OCI-LY7 (cell line): ENCODE data around the gene GSKIP. TPM values are rescaled to one million over a fixed set of nuclear protein-coding genes. Genes with fewer than 3 reads are reported as not detected.

Source experiments
- BruUV-seq: library from RNA; stranded (reverse); fragments of 400-500 nt; replicated peaks from 2 replicates; lab custom pipeline; 2021; lab: Mats Ljungman, UMichigan
- CTCF ChIA-PET: fragments of 300-600 bp; sonication (Branson Sonifier 250); formaldehyde crosslinking; loops from one replicate; lab custom pipeline; 2022; ENCODE audit warnings: antibody characterized with exemption; ENCODE audit not compliant: unreplicated experiment; lab: Charles Lee
- POLR2A ChIA-PET: fragments of 300-600 bp; sonication (Branson Sonifier 250); formaldehyde crosslinking; loops from one replicate; lab custom pipeline; 2022; ENCODE audit warnings: antibody characterized with exemption; lab: Charles Lee
- DNase-seq: peaks from one replicate; pipeline ENCODE4 v3.0.0-alpha.2; 2015; ENCODE audit warnings: low spot score
- H2AFZ ChIP-seq: fragments of 200-600 bp; sonication (generic), shearing (Covaris generic); 2 replicates; pipeline ENCODE4 v1.6.1; 2014; ENCODE audit warnings: mild to moderate bottlenecking, antibody characterized with exemption, low read length, moderate library complexity
- H3K27ac ChIP-seq: fragments of 200-600 bp; sonication (generic); 2 replicates; pipeline ENCODE4 v1.5.1; 2014; ENCODE audit warnings: mixed run types, low read depth, mild to moderate bottlenecking, moderate library complexity, low read length, inconsistent platforms; ENCODE audit not compliant: poor library complexity, severe bottlenecking
- H3K36me3 ChIP-seq: fragments of 200-600 bp; sonication (generic); 2 replicates; pipeline ENCODE4 v1.6.1; 2014; ENCODE audit warnings: mild to moderate bottlenecking, antibody characterized with exemption, low read length, moderate library complexity, mixed read lengths; ENCODE audit not compliant: insufficient read depth
- H3K4me1 ChIP-seq: fragments of 200-600 bp; sonication (generic); 2 replicates; pipeline ENCODE4 v1.5.1; 2014; ENCODE audit warnings: mild to moderate bottlenecking, low read length; ENCODE audit not compliant: insufficient read depth, poor library complexity, severe bottlenecking
- H3K4me2 ChIP-seq: fragments of 200-600 bp; sonication (generic); 2 replicates; pipeline ENCODE4 v1.6.1; 2014; ENCODE audit warnings: mild to moderate bottlenecking, low read length
- H3K4me3 ChIP-seq: fragments of 200-600 bp; sonication (generic); 2 replicates; pipeline ENCODE4 v1.5.1; 2014; ENCODE audit warnings: mild to moderate bottlenecking, low read depth, low read length; ENCODE audit not compliant: poor library complexity, severe bottlenecking
- H3K79me2 ChIP-seq: fragments of 200-600 bp; sonication (generic); 2 replicates; pipeline ENCODE4 v1.6.1; 2016; ENCODE audit warnings: low read depth, mild to moderate bottlenecking, low read length, moderate library complexity, mixed read lengths; ENCODE audit not compliant: insufficient read depth
- H3K9me2 ChIP-seq: fragments of 200-600 bp; sonication (generic); 2 replicates; pipeline ENCODE4 v1.6.1; 2016; ENCODE audit warnings: mild to moderate bottlenecking, low read length, mixed read lengths; ENCODE audit not compliant: insufficient read depth
- H3K9me3 ChIP-seq: fragments of 200-600 bp; sonication (generic); 2 replicates; pipeline ENCODE4 v1.6.1; 2014; ENCODE audit warnings: mild to moderate bottlenecking, mixed run types, low read length, mixed read lengths
- H4K20me1 ChIP-seq: fragments of 200-600 bp; sonication (generic); 2 replicates; pipeline ENCODE4 v1.6.1; 2014; ENCODE audit warnings: mild to moderate bottlenecking, antibody characterized with exemption, low read length, moderate library complexity, mixed read lengths; ENCODE audit not compliant: insufficient read depth
- CTCF ChIP-seq: fragments of 200-600 bp; sonication (generic); conservative IDR thresholded peaks from 2 replicates; pipeline ENCODE4 v1.5.1; 2014; ENCODE audit warnings: mild to moderate bottlenecking, antibody characterized with exemption, low read length, moderate library complexity, mixed read lengths
- EZH2phosphoT487 ChIP-seq: fragments of 200-600 bp; sonication (generic); IDR thresholded peaks from 2 replicates; pipeline ENCODE4 v1.6.1; 2018; ENCODE audit warnings: low read depth, borderline replicate concordance, mild to moderate bottlenecking, mixed run types, antibody characterized with exemption, low read length, moderate library complexity, mixed read lengths
- intact Hi-C: fragments of 100-400 bp; cut with micrococcal nuclease; formaldehyde crosslinking; loops from one replicate; pipeline ENCODE4 v1.10.0; 2022; ENCODE audit not compliant: unreplicated experiment
- total RNA-seq, 2 experiments: library from RNA; depleted of rRNA in 1 of 2; stranded (reverse); fragments of >200 nt in 1 of 2; shearing (Covaris generic) in 1 of 2; gene quantifications; 2 replicates each; pipeline ENCODE4 v1.2.3, GENCODE V29; 2014 to 2022

Gene GSKIP
- total RNA-seq, 2 experiments from 2014 or later, result 7.7 to 12.6 TPM

GRCh38 chr14:96403409-96403808 lies 40.1 kb downstream of the GSKIP start:
- DNase-seq, result no peak
- Histone ChIP-seq H3K27ac (no peak overlapping the region), H2AFZ (no peak overlapping the region), H3K4me3 (no peak overlapping the region), H3K4me1 (no peaks in the 10 kb centered on the region), H3K36me3 (no peaks in the 10 kb centered on the region), H3K4me2 (no peak overlapping the region), H4K20me1 (no peaks in the 10 kb centered on the region), H3K9me2 (no peaks in the 10 kb centered on the region), H3K9me3 (no peaks in the 10 kb centered on the region), H3K79me2 (no peaks in the 10 kb centered on the region)
- ChIA-PET POLR2A (interaction anchor here (0.9 kb wide), 1 partner anchor 111 kb away, joined by 4 read pairs; no protein-coding TSS in a partner anchor), CTCF (no interaction called here)
- intact Hi-C loops, result no loop called here
- BruUV-seq, result no TSS peak
- TF ChIP-seq EZH2phosphoT487, result no peak
- TF ChIP-seq CTCF, result no peak

GRCh38 chr14:96405677-96406076 lies 42.4 kb downstream of the GSKIP start:
- BruUV-seq, result no TSS peak
- ChIA-PET CTCF (no interaction called here), POLR2A (no interaction called here)

More at GRCh38 chr14:96405677-96406076, 42.4 kb downstream of the GSKIP start:
- Histone ChIP-seq H4K20me1 (no peaks in the 10 kb centered on the region), H3K27ac (no peak overlapping the region), H3K36me3 (no peaks in the 10 kb centered on the region), H3K4me1 (no peaks in the 10 kb centered on the region), H3K4me2 (no peak overlapping the region), H2AFZ (no peak overlapping the region), H3K9me2 (no peaks in the 10 kb centered on the region), H3K9me3 (no peaks in the 10 kb centered on the region), H3K4me3 (no peak overlapping the region), H3K79me2 (no peaks in the 10 kb centered on the region)
- intact Hi-C loops, result no loop called here
- DNase-seq, result no peak
- no peak for TF ChIP-seq CTCF
- TF ChIP-seq EZH2phosphoT487, result no peak
